NCI-H2227 treated with DMSO at 0.1 percent for 48 hours (cell line): ENCODE measurements around the gene DACH1.
A peak's percentile ranks its signal among the peaks of the same experiment; 100 is the strongest.

Source experiments
- DNase-seq: peaks from one replicate; lab custom pipeline; 2025; lab: John Stamatoyannopoulos, UW

DACH1 gene

DNA sequence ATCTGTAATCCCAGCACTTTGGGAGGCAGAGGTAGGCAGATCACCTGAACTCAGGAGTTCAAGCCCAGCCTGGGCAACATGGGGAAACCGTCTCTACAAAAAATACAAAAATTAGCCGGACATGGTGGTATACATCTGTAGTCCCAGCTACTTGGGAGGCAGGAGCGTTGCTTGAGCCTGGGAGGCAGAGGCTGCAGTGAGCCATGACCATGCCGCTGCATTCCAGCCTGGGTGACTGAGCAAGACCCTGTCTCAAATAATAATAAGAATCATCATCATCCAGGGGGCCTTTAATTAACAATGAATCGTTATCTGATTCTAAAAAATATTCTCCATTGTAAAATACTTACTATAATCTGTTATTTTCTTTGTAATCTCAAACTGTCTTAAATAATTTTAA, 283.4 kb downstream of the DACH1 start:
- DNase-seq, result no peak

DNA sequence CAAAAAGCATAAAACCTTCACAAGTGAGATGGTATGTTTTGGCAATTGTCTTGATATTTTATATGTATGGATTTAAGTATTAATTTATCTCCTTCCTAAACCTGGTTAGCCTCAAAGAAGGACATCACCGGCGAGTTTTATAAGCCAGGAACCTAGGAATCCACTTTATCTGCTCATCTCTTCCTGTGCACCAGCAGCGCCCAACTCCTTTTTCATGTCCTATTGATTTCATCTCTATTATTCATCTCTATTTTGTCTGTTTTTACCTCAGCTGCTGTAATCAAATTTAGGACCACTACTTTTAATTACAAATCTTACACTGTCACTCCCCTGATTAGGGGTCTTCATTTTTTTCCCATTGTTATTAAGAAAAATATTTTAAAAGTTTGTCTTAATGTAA, 286.4 kb downstream of the DACH1 start:
- no peak for DNase-seq

DNA sequence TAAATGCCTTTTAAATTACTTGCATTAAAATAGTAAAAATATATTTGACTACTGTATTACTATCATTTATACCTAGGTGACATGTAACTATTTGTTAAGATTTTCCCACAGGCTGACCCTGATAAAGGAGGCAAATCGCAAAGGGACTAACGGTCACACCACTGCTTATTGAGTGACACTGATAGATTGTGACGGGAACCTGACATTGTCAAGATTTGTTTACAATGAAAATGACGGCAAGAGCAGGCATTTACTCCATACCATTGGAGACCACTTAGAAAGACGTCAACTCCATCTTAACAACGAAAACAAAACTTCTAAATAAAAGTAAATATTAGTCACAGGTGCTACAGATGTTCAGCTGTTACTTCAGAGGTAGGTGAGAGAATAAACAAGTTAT, 289.0 kb downstream of the DACH1 start:
- DNase-seq, result no peak

DNA sequence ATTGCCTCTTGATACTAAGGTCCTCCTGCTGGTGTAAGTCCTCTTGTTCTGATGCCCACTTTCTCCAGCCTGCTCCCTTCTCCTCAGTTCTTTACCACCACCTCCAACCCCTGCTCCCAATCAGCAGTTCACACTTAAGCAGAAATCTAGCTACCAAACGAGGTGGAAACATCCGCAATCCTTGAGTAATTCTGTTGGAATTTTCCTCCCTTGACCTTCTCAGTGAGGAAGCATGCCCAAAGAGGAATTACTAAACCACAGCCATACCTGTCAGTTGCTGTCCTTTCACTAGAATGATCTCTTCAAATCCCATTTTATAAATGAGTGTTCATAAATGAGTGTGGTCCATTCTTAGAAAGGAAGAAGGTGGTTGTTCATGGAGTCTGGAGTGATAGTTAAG, 289.9 kb downstream of the DACH1 start:
- no peak for DNase-seq

- no peak for DNase-seq
Observed at GRCh38 chr13:71576571-71576970, 290.4 kb downstream of the DACH1 start.

DNA sequence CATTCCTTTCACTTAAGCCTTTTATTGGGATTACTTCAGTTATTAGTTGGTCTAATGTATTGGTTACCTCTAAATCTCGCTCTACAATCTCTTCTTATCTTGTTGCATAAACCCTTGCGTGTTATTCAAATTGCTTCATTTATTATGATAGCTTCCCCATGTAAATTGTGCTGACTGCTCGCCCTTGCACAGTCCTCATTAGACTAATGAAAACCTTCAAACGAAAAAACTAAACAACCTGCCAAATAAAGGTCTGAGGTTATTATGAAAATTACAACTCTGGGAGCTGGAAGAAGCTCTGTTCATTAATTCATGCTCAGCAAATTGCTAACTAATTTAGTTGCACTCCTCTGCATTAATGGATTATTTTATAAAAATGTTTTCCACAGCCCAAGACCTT, 320.1 kb downstream of the DACH1 start:
- no peak for DNase-seq

- no peak for DNase-seq
Observed at GRCh38 chr13:71540098-71540497, 326.9 kb downstream of the DACH1 start.

GRCh38 chr13:71536201-71536600, 330.8 kb downstream of the DACH1 start:
- DNase-seq, result no peak

DNA sequence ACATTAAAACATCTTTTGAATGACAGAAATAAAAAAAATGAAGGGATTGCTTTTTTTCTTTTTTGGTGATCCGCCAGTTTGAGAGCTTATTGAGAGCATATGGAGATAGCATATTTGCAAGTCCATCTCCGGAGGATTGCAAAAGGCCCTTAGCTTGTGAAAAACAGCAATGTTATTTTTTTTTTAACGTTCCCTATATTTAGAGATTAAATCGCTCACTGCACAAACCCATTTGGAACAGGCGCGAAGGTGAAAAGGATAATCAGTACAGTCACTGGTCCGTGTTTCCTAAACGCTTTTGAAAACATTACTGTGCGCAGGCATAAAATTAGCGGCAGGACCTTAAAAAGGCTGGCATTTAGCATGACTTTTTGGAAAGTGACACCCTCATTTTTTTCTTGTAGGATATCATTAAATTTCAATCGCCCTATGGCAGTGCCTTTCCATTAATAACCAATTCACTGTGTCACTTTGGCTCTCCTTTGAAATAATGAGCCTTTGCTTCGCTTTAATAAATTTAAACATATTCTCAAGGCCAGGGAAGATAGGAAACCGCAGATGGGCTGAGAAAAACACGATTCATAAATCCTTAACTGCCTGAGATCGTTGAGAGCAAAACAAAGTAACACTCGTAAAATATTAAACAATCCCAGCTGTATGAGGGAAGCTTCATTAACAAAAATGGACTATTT, 342.2 kb downstream of the DACH1 start:
- DNase-seq, result peak; percentile 62

DNA sequence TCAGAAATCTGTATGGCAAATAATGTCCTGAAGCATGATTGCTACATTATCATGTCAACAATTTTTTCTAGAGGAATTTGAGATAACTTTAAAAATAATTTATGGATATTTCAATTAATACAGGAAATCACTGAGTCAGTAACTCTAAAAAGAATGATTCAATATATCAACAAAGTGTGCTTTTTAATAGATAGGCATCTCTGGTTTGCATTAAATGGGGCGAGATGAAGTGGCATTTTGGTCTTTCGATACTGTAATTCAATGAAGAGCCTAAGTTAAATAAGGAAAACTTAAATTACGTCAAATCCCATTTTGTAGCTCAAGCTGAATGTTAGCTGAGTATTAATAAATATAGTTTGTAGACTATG, 342.8 kb downstream of the DACH1 start:
- no peak for DNase-seq

GRCh38 chr13:71522941-71523526, 344.0 kb downstream of the DACH1 start:
- DNase-seq, result peak; percentile 70

- DNase-seq, result no peak
Observed at GRCh38 chr13:71517004-71517403, 350.0 kb downstream of the DACH1 start.

GRCh38 chr13:71516521-71516920, 350.5 kb downstream of the DACH1 start:
- no peak for DNase-seq

GRCh38 chr13:71515744-71516038, 351.3 kb downstream of the DACH1 start:
- peak; percentile 68 for DNase-seq

DNA sequence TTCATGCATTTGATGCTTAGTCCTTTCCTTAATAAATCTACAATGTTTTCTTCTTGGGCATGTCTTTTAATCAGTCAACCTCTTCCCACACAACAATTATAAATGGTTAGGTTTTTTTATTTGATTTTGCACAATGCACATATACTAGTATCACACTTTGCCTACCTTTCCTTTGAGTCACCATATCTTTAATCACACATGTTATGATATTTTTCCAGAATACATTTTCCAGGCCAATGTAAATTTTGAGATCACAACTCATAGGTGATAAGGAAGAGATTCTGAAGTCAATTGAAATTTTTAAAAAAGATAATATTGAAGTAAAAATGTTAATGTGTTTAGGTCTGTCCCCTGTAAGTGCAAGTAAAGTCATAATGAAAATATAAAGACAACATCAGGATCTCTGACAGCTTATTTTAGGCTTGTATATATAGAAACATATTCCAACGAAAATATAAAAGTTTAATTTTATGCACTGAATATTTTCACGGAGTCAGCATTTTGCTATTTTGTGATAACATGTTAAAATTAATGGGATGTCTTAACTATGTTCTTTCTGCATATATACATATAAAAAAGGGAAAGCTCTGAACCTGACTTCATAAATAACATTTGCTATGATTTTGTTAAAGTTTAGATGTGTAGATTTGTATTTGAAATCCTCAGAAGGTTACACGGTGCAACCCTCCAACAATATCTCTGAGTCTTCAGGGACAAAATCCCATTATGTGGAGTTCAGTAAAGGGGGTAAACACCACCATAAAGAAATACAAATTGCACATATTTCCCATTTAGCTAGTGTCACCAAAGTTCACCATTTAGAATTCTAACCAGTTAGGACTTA, 351.9 kb downstream of the DACH1 start:
- no peak for DNase-seq

DNA sequence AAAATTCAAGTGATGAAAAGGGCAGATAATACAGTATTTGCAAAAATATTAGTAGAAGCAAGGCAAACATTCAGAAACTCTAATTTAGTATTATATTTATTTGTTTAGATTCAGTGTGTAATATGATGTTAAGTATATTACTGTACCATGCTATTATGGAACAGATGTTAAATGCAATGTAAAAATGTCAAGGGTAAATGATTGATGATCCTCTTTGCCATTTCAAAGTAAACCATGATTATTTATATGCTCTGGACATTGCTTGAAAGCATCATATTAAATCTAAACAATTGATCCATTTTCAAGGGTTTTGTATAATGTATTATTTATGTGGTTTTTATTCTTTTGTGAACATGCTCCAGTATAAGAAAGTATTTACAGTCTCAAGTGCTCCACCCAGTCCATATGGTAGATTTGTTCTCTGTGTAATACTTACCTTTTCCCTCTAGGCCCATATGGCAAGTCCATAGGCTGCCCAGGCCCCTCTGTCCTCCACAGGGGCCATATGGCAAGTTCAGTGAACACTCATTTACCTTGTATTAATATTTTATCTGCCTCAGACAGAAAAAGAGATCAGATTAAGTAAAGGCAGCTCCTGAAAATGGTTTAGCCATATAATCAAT, 353.5 kb downstream of the DACH1 start:
- DNase-seq, result peak; percentile 14

DNA sequence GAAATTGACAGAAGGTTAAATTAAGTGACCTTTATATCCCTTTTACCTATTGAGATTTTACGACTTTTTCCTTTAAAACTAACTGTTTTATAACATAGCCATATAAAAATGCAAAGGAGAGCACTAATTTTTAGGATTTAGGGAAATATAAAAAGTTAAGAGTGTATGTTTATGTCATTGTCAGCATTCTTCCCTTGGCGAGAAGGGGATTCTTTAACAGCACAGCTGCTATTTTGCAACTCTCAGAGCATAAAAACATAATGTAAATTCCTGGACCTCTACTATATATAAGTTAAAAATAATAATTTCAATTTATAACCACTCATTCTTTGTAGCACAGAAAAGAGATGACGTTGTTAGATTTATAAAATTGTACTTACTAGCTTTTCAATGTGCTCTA, 363.2 kb downstream of the DACH1 start:
- no peak for DNase-seq

DNA sequence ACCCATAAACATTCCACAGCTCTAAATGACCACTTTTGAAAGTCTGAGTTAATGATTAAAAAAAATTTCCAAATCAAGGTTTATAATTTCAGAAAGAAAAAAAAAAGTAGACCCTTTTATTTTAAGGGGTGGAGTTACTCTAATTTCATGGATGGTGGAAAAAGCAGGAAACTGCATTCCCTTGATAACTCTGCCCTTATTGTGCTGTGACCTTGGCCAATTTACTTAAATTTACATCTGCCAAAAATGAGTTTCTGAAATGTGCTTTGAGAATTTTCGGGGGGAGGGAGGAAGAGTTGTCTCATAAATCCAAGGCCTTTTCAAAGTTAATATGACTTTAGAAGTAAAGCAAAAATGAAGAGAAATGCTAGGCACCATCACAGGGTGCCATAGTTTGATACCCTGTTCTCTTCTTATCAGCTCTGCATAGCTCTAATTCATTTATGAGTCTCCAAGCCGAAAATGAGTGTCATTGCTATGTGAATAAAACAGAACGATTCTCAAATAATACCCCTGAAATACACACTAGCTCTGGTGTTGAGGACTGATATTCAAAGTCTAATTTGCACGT, 367.0 kb downstream of the DACH1 start:
- no peak for DNase-seq

GRCh38 chr13:71499235-71499634, 367.8 kb downstream of the DACH1 start:
- DNase-seq, result no peak

- no peak for DNase-seq
Observed at GRCh38 chr13:71493189-71493588, 373.8 kb downstream of the DACH1 start.

DNA sequence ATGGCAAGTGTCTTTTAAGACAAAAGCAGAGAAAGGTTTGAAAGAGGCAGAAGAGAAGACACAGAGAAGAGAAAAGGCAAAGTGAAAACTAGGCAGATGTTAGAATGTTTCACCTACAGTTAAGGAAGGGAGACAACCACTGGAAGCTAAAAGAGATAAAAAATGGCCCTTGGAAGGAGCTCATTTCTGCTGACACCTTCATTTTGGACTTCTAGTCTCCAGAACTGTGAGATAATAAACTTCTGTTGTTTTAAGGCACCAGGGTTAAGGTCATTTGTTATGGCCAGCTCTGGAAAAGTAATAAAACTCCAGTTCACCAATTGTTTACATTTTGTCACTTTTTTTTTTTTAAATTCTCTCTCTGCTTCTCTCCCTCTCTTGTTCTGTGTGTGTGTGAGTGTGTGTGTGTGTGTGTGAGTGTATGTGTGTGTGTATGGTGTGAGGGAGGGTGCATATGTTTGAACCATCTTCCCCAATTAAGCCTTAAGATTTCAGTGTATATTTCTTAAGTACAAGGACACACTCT, 374.6 kb downstream of the DACH1 start:
- no peak for DNase-seq

GRCh38 chr13:71491010-71491409, 376.0 kb downstream of the DACH1 start:
- DNase-seq, result no peak
